OCI-LY3 (cell line): Measurements from ENCODE around the gene PRR23E.

Experiments
- CTCF ChIP-seq: fragments of 200-600, 300-600 bp; sonication (generic); IDR thresholded peaks from 2 replicates; pipeline ENCODE4 v1.5.1; 2014; ENCODE audit warnings: antibody characterized with exemption, low read length, low read depth
- EZH2phosphoT487 ChIP-seq: fragments of 200-600 bp; shearing (Covaris generic); IDR thresholded peaks from 2 replicates; pipeline ENCODE4 v1.6.1; 2018; ENCODE audit warnings: antibody characterized with exemption, mixed run types, low read depth

DNA sequence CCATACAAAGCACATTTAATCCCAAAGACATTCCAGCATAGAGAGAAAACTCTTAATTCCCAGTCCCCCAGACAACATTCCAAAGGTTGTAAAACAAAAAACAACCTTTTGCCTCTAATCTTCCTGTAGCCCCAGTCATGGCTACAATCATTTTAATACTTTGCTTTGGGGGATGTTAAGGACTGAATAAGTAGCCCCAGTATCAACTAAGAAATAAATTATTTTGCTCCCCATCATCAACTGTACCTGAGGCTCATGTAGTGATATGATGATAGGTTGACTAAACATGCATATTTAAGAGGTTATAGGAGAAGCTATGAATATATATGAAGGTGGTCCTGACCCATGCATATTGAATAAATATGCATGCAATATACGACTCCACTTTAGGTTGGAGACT lies 54.4 kb downstream of the PRR23E start:
- TF ChIP-seq EZH2phosphoT487 (no peak), CTCF (no peak)
